Mesenchymal stem cell (in vitro differentiated cells and primary cell): ENCODE results near the gene EFCAB11.

ENCODE experiments used
- DNase-seq: peaks from one replicate; pipeline ENCODE4 v3.0.0-alpha.2; 2013
- H2AFZ ChIP-seq: one replicate; pipeline ENCODE4 v1.6.1; 2013; ENCODE audit warnings: low read depth, mild to moderate bottlenecking, control low read depth, inconsistent platforms, low read length, moderate library complexity
- H2AK5ac ChIP-seq: 2 replicates; pipeline ENCODE4 v1.6.1; 2013; ENCODE audit warnings: low read length, moderate library complexity, mild to moderate bottlenecking, inconsistent platforms; ENCODE audit not compliant: severe bottlenecking
- H2BK120ac ChIP-seq: one replicate; pipeline ENCODE4 v1.6.1; 2013; ENCODE audit warnings: low read depth, mild to moderate bottlenecking, inconsistent platforms, low read length, moderate library complexity
- H2BK12ac ChIP-seq, 2 experiments: one replicate each; pipeline ENCODE4 v1.6.1; 2013; ENCODE audit warnings: inconsistent platforms in 2 of 2, low read length in 2 of 2, mild to moderate bottlenecking in 2 of 2, moderate library complexity in 2 of 2, control low read depth in 1 of 2
- H2BK15ac ChIP-seq: one replicate; pipeline ENCODE4 v1.6.1; 2013; ENCODE audit warnings: mild to moderate bottlenecking, low read depth, inconsistent platforms; ENCODE audit not compliant: poor library complexity, severe bottlenecking
- H2BK5ac ChIP-seq: 2 replicates; pipeline ENCODE4 v1.6.1; 2013; ENCODE audit warnings: low read depth, mild to moderate bottlenecking, low read length, control low read depth, inconsistent platforms; ENCODE audit not compliant: poor library complexity, severe bottlenecking
- H3K14ac ChIP-seq, 2 experiments: one replicate each; pipeline ENCODE4 v1.6.1; 2013; ENCODE audit warnings: inconsistent platforms in 2 of 2, low read length in 2 of 2, control low read depth in 1 of 2, mild to moderate bottlenecking in 1 of 2, moderate library complexity in 1 of 2
- H3K18ac ChIP-seq, 2 experiments: one replicate each; pipeline ENCODE4 v1.6.1; 2013; ENCODE audit warnings: inconsistent platforms in 2 of 2, low read length in 2 of 2, control low read depth in 1 of 2, low read depth in 1 of 2, mild to moderate bottlenecking in 1 of 2
- H3K23ac ChIP-seq, 2 experiments: one replicate each; pipeline ENCODE4 v1.6.1; 2013; ENCODE audit warnings: inconsistent platforms in 2 of 2, low read length in 2 of 2, mild to moderate bottlenecking in 2 of 2, moderate library complexity in 2 of 2, control low read depth in 1 of 2
- H3K27ac ChIP-seq: 2 replicates; pipeline ENCODE4 v1.5.1; 2013; ENCODE audit warnings: mild to moderate bottlenecking, moderate library complexity, low read length, control low read depth, inconsistent platforms; ENCODE audit not compliant: poor library complexity, severe bottlenecking
- H3K27me3 ChIP-seq, 2 experiments: 2 replicates each; pipeline versions ENCODE4 v1.6.1 to v1.7.0; 2013; ENCODE audit warnings: low read length in 2 of 2, mild to moderate bottlenecking in 2 of 2, moderate library complexity in 2 of 2, control low read depth in 1 of 2, inconsistent platforms in 1 of 2; ENCODE audit not compliant: control insufficient read depth in 1 of 2, insufficient read depth in 1 of 2
- H3K36me3 ChIP-seq, 2 experiments: 2 replicates each; pipeline versions ENCODE4 v1.6.1 to v1.7.0; 2013; ENCODE audit warnings: low read length in 2 of 2, control low read depth in 1 of 2, inconsistent platforms in 1 of 2, low read depth in 1 of 2, mild to moderate bottlenecking in 1 of 2; ENCODE audit not compliant: insufficient read depth in 2 of 2, control insufficient read depth in 1 of 2
- H3K4ac ChIP-seq, 2 experiments: one replicate each; pipeline ENCODE4 v1.6.1; 2013; ENCODE audit warnings: inconsistent platforms in 2 of 2, low read length in 2 of 2, mild to moderate bottlenecking in 2 of 2, moderate library complexity in 2 of 2, control low read depth in 1 of 2, low read depth in 1 of 2
- H3K4me1 ChIP-seq: 2 replicates; pipeline ENCODE4 v1.6.1; 2013; ENCODE audit warnings: low read depth, low read length, control low read depth; ENCODE audit not compliant: control insufficient read depth, insufficient read depth
- H3K4me2 ChIP-seq: 2 replicates; pipeline ENCODE4 v1.6.1; 2013; ENCODE audit warnings: low read length, mild to moderate bottlenecking, inconsistent platforms; ENCODE audit not compliant: poor library complexity, severe bottlenecking
- H3K4me3 ChIP-seq, 2 experiments: 2 replicates each; pipeline versions ENCODE4 v1.5.1 to v1.7.0; 2013; ENCODE audit warnings: low read length in 2 of 2, mild to moderate bottlenecking in 2 of 2, control low read depth in 1 of 2, low read depth in 1 of 2; ENCODE audit not compliant: insufficient read depth in 1 of 2
- H3K79me1 ChIP-seq: replicated peaks from 2 replicates; pipeline ENCODE4 v1.6.1; 2013; ENCODE audit warnings: mild to moderate bottlenecking, control low read depth, low read length, inconsistent platforms; ENCODE audit not compliant: poor library complexity, severe bottlenecking
- H3K9ac ChIP-seq: 2 replicates; pipeline ENCODE4 v1.7.0; 2013; ENCODE audit warnings: mild to moderate bottlenecking, low read length, moderate library complexity
- H3K9me3 ChIP-seq: 2 replicates; pipeline ENCODE4 v1.7.0; 2013; ENCODE audit warnings: mild to moderate bottlenecking, low read length; ENCODE audit not compliant: control insufficient read depth
- H4K8ac ChIP-seq: one replicate; pipeline ENCODE4 v1.6.1; 2013; ENCODE audit warnings: inconsistent platforms, mild to moderate bottlenecking, low read length, moderate library complexity
- H4K91ac ChIP-seq: one replicate; pipeline ENCODE4 v1.6.1; 2013; ENCODE audit warnings: mild to moderate bottlenecking, low read length, inconsistent platforms
- WGBS: methylation state at CpG from one replicate; pipeline ENCODE4 v1.1.7; 2013; ENCODE audit warnings: mixed read lengths; 5-methylcytosine and 5-hydroxymethylcytosine counted together

EFCAB11 gene

DNA sequence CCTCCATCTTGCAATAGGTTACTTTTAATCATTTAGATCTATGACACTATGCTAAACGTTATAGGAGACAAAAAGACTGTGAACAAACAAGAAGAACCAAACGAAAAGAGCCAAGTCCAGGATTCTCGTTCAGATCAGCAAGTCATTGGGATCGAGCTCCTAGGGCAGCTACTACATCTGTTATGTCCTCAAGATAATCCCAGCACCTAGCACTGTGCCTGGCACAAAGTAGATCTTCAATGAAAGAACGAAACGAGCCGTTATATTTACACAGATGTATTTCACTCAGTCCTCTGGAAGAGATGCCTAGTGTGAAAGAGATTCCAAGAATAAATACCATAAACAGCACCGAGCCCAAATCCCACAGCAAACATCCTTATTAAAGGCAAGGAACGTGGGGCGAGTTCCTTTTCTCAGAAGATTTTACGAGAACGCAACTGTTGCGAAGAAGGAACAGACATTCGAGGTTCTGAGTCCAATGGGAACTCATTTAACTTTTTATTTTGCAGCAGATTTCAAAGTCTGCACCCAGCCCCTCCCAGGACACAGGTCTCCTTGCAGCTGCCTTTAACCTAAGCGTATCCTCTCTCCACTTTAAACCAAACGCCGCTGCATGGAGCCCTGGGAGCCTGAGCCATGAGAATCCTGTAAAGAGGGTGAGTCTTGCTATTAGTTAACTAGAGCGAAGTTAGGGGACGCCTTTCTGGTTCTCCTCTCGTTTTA is 653 bp upstream of the EFCAB11 start:
- WGBS = 9% methylated on average over 20 of the region's 20 CpGs

DNA sequence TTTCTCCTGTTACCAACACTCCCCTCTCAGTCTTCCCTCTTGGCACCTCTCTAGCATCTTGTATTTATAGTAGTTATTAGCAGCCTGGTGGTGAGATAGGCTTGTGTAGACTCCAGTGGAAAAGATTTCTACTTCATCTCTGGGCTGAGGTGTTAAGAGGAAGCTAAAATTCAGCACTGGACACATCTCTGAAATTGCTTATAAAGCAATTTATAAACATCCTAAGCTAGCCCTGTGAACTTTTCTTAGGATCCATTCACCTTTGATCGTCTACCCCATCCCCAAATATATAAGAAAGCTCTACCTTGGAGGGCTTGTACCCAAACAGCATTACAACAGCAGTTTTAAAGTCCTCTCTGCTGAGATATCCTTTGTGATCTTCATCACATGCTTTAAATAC is 928 bp downstream of the EFCAB11 start:
- Histone ChIP-seq H4K91ac (no peak overlapping the region), H3K9me3 (no peaks in the 10 kb centered on the region), H2BK5ac (no peak overlapping the region), H3K4me3 (peak overlapping the region in 1 of 2 experiments; percentile 86), H3K36me3 (peaks cover 8 to 34% of the 10 kb centered on the region in 2 experiments), H3K23ac (no peak overlapping the region), H3K18ac (no peak overlapping the region), H3K4ac (no peak overlapping the region), H2BK12ac (no peak overlapping the region), H3K4me1 (peaks cover 11% of the 10 kb centered on the region), H3K27ac (no peak overlapping the region), H3K14ac (no peak overlapping the region), H3K9ac (peak overlapping the region; percentile 89), H2BK15ac (no peak overlapping the region), H2AFZ (no peak overlapping the region), H3K4me2 (peak overlapping the region; percentile 32), H4K8ac (no peak overlapping the region), H3K27me3 (no peaks in the 10 kb centered on the region), H3K79me1 (peaks cover 19% of the 10 kb centered on the region), H2AK5ac (no peak overlapping the region), H2BK120ac (no peak overlapping the region)
- 75% methylated on average over 1 of the region's 1 CpG for WGBS
- no peak for DNase-seq

More for the DNA sequence above, 653 bp upstream of the EFCAB11 start:
- H3K79me1 ChIP-seq = peaks cover 23% of the 10 kb centered on the region
- H3K14ac ChIP-seq = no peak overlapping the region
- H3K27me3 ChIP-seq = no peaks in the 10 kb centered on the region
- H2AFZ ChIP-seq = no peak overlapping the region
- peak overlapping the region; percentile 87 for H3K4me2 ChIP-seq
- peak overlapping the region; percentile 29 to 86 for H3K4me3 ChIP-seq
- H2BK12ac ChIP-seq = no peak overlapping the region
- peak overlapping the region; percentile 89 for H3K9ac ChIP-seq
- H3K27ac ChIP-seq = peak overlapping the region; percentile 78
- no peak overlapping the region for H3K4ac ChIP-seq
- H2BK15ac ChIP-seq = no peak overlapping the region
- peaks cover 8 to 25% of the 10 kb centered on the region in 2 experiments for H3K36me3 ChIP-seq
- H4K8ac ChIP-seq = no peak overlapping the region
- H3K23ac ChIP-seq = no peak overlapping the region
- no peak overlapping the region for H4K91ac ChIP-seq
- no peaks in the 10 kb centered on the region for H3K9me3 ChIP-seq
- H2BK5ac ChIP-seq = peak overlapping the region; percentile 47
- H3K4me1 ChIP-seq = peaks cover 11% of the 10 kb centered on the region
- H2AK5ac ChIP-seq = no peak overlapping the region
- peak overlapping the region in 1 of 2 experiments; percentile 58 for H3K18ac ChIP-seq
- DNase-seq = no peak
- no peak overlapping the region for H2BK120ac ChIP-seq

DNA sequence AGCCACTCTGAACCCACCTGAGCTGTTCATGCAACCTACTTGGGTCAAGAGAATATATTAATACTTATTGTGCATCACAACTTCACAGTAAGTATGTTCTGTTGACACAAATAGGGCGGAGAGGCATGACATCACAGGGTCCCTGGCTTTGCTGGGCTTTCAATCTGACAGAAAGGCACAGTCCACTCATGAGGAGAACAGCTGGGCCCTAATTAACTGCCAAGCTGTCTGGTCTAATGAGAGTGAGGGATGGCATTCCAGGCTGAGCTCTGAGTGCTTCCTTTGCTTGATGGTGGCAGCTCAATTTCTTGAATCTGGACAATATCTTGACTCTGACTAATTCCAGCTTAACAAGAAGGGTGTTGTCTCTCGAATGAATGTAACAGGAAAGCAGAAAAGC is 2.0 kb downstream of the EFCAB11 start:
- H3K4ac ChIP-seq = no peak overlapping the region
- no peak overlapping the region for H3K27ac ChIP-seq
- no peak overlapping the region for H2BK15ac ChIP-seq
- peaks cover 10% of the 10 kb centered on the region for H3K79me1 ChIP-seq
- no peak overlapping the region for H3K4me2 ChIP-seq
- no peak overlapping the region for H2BK5ac ChIP-seq
- no peak overlapping the region for H3K18ac ChIP-seq
- H3K14ac ChIP-seq = no peak overlapping the region
- no peak overlapping the region for H2AFZ ChIP-seq
- no peak overlapping the region for H3K23ac ChIP-seq
- H3K4me3 ChIP-seq = no peak overlapping the region
- H2BK12ac ChIP-seq = no peak overlapping the region
- H3K27me3 ChIP-seq = no peaks in the 10 kb centered on the region
- WGBS = 81% methylated on average over 2 of the region's 2 CpGs
- H2AK5ac ChIP-seq = no peak overlapping the region
- no peak overlapping the region for H4K8ac ChIP-seq
- DNase-seq = no peak
- no peak overlapping the region for H2BK120ac ChIP-seq
- H4K91ac ChIP-seq = no peak overlapping the region
- H3K9ac ChIP-seq = no peak overlapping the region
- peaks cover under 1 to 28% of the 10 kb centered on the region in 2 experiments for H3K36me3 ChIP-seq
- peaks cover 4% of the 10 kb centered on the region for H3K4me1 ChIP-seq
- H3K9me3 ChIP-seq = no peaks in the 10 kb centered on the region

DNA sequence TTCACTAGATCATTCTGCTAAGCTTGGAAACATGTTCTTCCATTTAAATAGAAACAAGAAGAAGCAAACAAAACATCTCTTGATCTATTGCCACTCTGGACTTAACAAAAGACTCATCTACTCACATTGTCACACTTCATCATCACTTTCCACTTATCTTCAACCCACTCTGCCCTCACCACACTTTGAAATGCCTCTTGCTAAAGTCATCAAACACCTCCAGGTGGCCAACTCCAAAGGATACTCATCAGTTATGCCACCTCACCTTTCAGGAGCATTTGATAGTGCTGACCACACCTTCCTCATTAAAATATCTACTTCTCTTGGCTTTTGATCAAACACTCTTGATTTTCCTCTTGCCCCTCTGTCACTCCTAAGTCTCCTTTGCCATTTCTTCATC is 7.2 kb downstream of the EFCAB11 start:
- H3K14ac ChIP-seq = no peak overlapping the region
- H2AK5ac ChIP-seq = no peak overlapping the region
- H2BK15ac ChIP-seq = no peak overlapping the region
- H4K8ac ChIP-seq = no peak overlapping the region
- H3K27me3 ChIP-seq = no peaks in the 10 kb centered on the region
- no peak overlapping the region for H3K23ac ChIP-seq
- H3K36me3 ChIP-seq = peaks cover 0 to 28% of the 10 kb centered on the region in 2 experiments
- H4K91ac ChIP-seq = no peak overlapping the region
- no peak overlapping the region for H3K27ac ChIP-seq
- no peak overlapping the region for H2BK120ac ChIP-seq
- DNase-seq = no peak
- H3K4me3 ChIP-seq = no peak overlapping the region
- peaks cover 3% of the 10 kb centered on the region for H3K79me1 ChIP-seq
- H3K9me3 ChIP-seq = no peaks in the 10 kb centered on the region
- no peak overlapping the region for H2BK12ac ChIP-seq
- H3K4ac ChIP-seq = no peak overlapping the region
- H3K4me1 ChIP-seq = no peaks in the 10 kb centered on the region
- no peak overlapping the region for H2BK5ac ChIP-seq
- no peak overlapping the region for H3K4me2 ChIP-seq
- no peak overlapping the region for H2AFZ ChIP-seq
- no peak overlapping the region for H3K18ac ChIP-seq
- H3K9ac ChIP-seq = no peak overlapping the region
